ENCODE results near the gene CA11. TPM values are rescaled to one million over a fixed set of nuclear protein-coding genes. Genes with fewer than 3 reads are reported as not detected.

CA11 gene
- total and polyA plus RNA-seq, 9 of the 15 experiments (the other 6 are each of a cell fraction or from before 2014, with no cell fraction given): 2.9 to 19.9 (median 8.3) TPM

DNA sequence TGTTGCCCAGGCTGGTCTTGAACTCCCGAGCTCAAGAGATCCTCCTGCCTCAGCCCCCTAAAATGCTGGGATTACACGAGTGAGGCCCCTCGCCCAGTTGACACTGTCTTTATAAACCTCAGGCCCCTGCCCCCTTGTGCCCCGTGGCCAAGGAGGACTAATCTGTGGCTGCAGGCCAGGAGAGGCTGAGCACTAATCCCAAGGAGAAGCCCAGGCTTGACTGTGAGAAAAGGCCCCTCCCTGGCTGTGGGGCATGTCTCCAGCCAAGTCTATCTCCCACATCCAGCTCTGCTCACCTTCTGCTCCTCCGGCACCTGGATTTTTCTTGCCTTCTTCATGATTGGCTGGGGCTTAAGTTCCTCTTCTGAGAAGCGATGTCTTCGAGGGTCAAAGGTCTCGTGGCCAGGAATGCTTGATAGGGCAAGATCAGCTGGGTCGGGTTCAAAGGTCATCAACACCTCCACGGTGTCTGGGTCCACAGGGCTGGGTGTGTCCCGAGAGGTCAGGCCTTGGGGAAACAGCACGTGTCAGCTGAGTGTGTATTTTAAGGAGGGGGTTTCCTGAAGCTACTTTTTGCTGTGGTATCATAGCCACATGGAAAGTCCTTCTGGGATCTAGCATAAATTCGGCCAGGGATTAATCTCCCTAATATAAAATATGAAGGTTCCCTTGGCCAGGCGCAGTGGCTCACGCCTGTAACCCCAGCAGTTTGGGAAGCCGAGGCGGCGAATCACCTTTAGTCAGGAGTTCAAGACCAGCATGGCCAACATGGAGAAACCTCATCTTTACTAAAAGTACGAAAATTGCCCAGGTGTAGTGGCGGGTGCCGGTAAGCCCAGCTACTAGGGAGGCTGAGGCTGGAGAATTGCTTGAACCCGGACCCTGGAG lies 12.6 kb downstream of the CA11 start (continued):
- TF ChIP-seq ZBTB34 (CRISPR knock-in tag; IDR thresholded peaks at IDR 0.05): no peak
- TF ChIP-seq, protein P1, sequence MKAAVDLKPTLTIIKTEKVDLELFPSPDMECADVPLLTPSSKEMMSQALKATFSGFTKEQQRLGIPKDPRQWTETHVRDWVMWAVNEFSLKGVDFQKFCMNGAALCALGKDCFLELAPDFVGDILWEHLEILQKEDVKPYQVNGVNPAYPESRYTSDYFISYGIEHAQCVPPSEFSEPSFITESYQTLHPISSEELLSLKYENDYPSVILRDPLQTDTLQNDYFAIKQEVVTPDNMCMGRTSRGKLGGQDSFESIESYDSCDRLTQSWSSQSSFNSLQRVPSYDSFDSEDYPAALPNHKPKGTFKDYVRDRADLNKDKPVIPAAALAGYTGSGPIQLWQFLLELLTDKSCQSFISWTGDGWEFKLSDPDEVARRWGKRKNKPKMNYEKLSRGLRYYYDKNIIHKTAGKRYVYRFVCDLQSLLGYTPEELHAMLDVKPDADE (conservative IDR thresholded peaks at IDR 0.05; ENCODE audit: control insufficient read depth, low read depth, low read length): no peak
- TF ChIP-seq HCFC1 (IDR thresholded peaks at IDR 0.05; ENCODE audit: low read depth, low read length): no peak
- TF ChIP-seq ZNF57 (CRISPR knock-in tag; IDR thresholded peaks at IDR 0.05): no peak
- no peak for TF ChIP-seq RHOXF2B (CRISPR knock-in tag; conservative IDR thresholded peaks at IDR 0.05)
- TF ChIP-seq HNRNPUL1 (IDR thresholded peaks at IDR 0.05; ENCODE audit: low read length): no peak
- no peak for TF ChIP-seq HMG20B (CRISPR knock-in tag; IDR thresholded peaks at IDR 0.05)
- no peak for TF ChIP-seq KDM2B (CRISPR knock-in tag; IDR thresholded peaks at IDR 0.05)
- TF ChIP-seq ZNF41 (CRISPR knock-in tag; conservative IDR thresholded peaks at IDR 0.05): no peak
- no peak for TF ChIP-seq MAFG (tag; conservative IDR thresholded peaks at IDR 0.05)
- no peak for TF ChIP-seq BDP1 (IDR thresholded peaks at IDR 0.05; ENCODE audit: insufficient read depth, insufficient read length)
- TF ChIP-seq BRD9 (IDR thresholded peaks at IDR 0.05; ENCODE audit: low read depth, partially characterized antibody): no peak
- no peak for TF ChIP-seq MEF2A (IDR thresholded peaks at IDR 0.05; ENCODE audit: control insufficient read depth, low read depth, low read length)
- no peak for TF ChIP-seq ZHX1 (conservative IDR thresholded peaks at IDR 0.05; ENCODE audit: low read length)
- TF ChIP-seq RFX5 (IDR thresholded peaks at IDR 0.05; ENCODE audit: low read depth, low read length): no peak
- 0 out of 2 replicates have a peak, but pooled peaks have one; percentile 20 for TF ChIP-seq TAF7 (tag; IDR thresholded peaks at IDR 0.05)
- TF ChIP-seq MTA3 (IDR thresholded peaks at IDR 0.05; ENCODE audit: borderline replicate concordance): no peak
- peak; percentile 67 for TF ChIP-seq CBFA2T2 (conservative IDR thresholded peaks at IDR 0.05)
- TF ChIP-seq TEAD2 (tag; IDR thresholded peaks at IDR 0.05): peak; percentile 64
- TF ChIP-seq, protein P2, sequence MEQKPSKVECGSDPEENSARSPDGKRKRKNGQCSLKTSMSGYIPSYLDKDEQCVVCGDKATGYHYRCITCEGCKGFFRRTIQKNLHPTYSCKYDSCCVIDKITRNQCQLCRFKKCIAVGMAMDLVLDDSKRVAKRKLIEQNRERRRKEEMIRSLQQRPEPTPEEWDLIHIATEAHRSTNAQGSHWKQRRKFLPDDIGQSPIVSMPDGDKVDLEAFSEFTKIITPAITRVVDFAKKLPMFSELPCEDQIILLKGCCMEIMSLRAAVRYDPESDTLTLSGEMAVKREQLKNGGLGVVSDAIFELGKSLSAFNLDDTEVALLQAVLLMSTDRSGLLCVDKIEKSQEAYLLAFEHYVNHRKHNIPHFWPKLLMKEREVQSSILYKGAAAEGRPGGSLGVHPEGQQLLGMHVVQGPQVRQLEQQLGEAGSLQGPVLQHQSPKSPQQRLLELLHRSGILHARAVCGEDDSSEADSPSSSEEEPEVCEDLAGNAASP (IDR thresholded peaks at IDR 0.05): no peak
- TF ChIP-seq RAD51 (IDR thresholded peaks at IDR 0.05; ENCODE audit: borderline replicate concordance, low read depth): no peak
- TF ChIP-seq ZFP30 (CRISPR knock-in tag; IDR thresholded peaks at IDR 0.05; ENCODE audit: borderline replicate concordance): no peak
- TF ChIP-seq KAT2B (IDR thresholded peaks at IDR 0.05; ENCODE audit: low read depth, low read length): no peak

Measured in K562 (cell line).